Activated CD4-positive, alpha-beta T cell treated with anti-CD3 and anti-CD28 coated beads for 36 hours (primary cell): ENCODE data around the gene C20orf144. TPM values are rescaled to one million over a fixed set of nuclear protein-coding genes. Genes with fewer than 3 reads are reported as not detected.

ENCODE experiments used
- total RNA-seq, 2 experiments: library from RNA; stranded (reverse); gene quantifications; one replicate each; pipeline ENCODE4 v1.2.3, GENCODE V29; 2021

C20orf144 gene
- total RNA-seq, 2 experiments from 2014 or later, result 0.16 to 0.27 TPM

Other genes starting within 250 kb of the C20orf144 start
- 1 to 10 TPM; 4.2 to 5.0 TPM for gene SNTA1, start 218.6 kb upstream of the C20orf144 start, total RNA-seq
- 10 to 100 TPM; 10.9 to 12.9 TPM for gene CBFA2T2, start 172.2 kb upstream of the C20orf144 start, total RNA-seq
- 1 to 10 TPM in 1 of 2 experiments, under 1 TPM in 1; 0.91 to 1.7 TPM for gene ACTL10, start 4.6 kb downstream of the C20orf144 start, total RNA-seq
- gene NECAB3, start 12.1 kb downstream of the C20orf144 start, total RNA-seq, result 10 to 100 TPM; 12.2 to 13.3 TPM
- 10 to 100 TPM; 45.9 to 50.9 TPM for gene E2F1, start 24.1 kb downstream of the C20orf144 start, total RNA-seq
- gene PXMP4, start 58.0 kb downstream of the C20orf144 start, total RNA-seq, result 10 to 100 TPM in 1 of 2 experiments, 1 to 10 TPM in 1; 8.8 to 10.2 TPM
- 1 to 10 TPM; 4.3 to 6.1 TPM for gene ZNF341, start 69.7 kb downstream of the C20orf144 start, total RNA-seq
- gene CHMP4B, start 149.0 kb downstream of the C20orf144 start, total RNA-seq, result 10 to 100 TPM; 86.0 to 94.1 TPM